Lower leg skin (tissue), 4 donors: ENCODE data around the gene AP2A1. TPM values are rescaled to one million over a fixed set of nuclear protein-coding genes. Genes with fewer than 3 reads are reported as not detected.

Experiments used
- DNase-seq, 2 donors: peaks; one replicate each; pipeline ENCODE4 v3.0.0-alpha.2; 2019; ENCODE audit warnings: low spot score in 2 of 2
- H3K4me3 ChIP-seq: fragments of 200-600 bp; sonication (generic); 2 replicates; pipeline ENCODE4 v1.5.1; 2017; ENCODE audit warnings: mild to moderate bottlenecking, low read depth; ENCODE audit not compliant: poor library complexity, severe bottlenecking
- POLR2A ChIP-seq, 2 donors: fragments of 450-650 bp; IDR thresholded peaks; one replicate each; pipeline ENCODE4 v1.6.1; 2016 to 2017; ENCODE audit warnings: antibody characterized with exemption in 2 of 2, mild to moderate bottlenecking in 1 of 2, moderate library complexity in 1 of 2
- WGBS, 2 donors: methylation state at CpG; one replicate each; pipeline ENCODE4 v1.1.5; 2018; 5-methylcytosine and 5-hydroxymethylcytosine counted together
- intact Hi-C: fragments of 100-400 bp; cut with DNase I; formaldehyde crosslinking; loops from one replicate; pipeline ENCODE4 v1.15.0; 2023; ENCODE audit warnings: low total_unique reads
- total RNA-seq, 4 donors: library from RNA; depleted of rRNA; stranded (reverse); fragments of >200 nt; gene quantifications; one replicate each; pipeline ENCODE4 v1.1.0, GENCODE V29; 2016
- TF ChIP-seq, protein P1 (sequence below), 3 donors: fragments of 450-650 bp; IDR thresholded peaks; one replicate each; pipeline ENCODE4 v1.5.1; 2016; ENCODE audit warnings: antibody characterized with exemption in 3 of 3, mild to moderate bottlenecking in 3 of 3, moderate library complexity in 2 of 3

The AP2A1 gene
- total RNA-seq, 4 donors from 2014 or later: 112 to 123 (median 116) TPM

DNA sequence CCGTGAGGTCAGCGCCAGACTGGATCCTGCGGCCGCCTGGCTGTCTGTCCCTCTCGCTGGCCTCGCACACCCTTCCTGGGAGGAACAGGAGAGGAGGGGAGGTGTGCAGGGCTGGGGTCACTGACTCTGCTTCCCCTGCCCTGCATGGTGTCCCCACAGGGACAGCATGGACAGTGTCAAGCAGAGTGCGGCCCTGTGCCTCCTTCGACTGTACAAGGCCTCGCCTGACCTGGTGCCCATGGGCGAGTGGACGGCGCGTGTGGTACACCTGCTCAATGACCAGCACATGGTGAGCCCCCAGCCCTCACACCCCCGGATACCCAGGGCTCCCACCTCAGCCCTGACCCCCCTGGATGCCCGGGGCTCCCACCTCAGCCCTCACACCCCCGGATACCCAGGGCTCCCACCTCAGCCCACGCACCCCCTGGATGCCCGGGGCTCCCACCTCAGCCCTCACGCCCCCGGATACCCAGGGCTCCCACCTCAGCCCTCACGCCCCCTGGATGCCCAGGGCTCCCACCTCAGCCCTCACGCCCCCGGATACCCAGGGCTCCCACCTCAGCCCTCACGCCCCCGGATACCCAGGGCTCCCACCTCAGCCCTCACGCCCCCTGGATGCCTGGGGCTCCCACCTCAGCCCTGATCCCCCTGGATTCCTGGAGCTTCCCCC is 25.1 kb downstream of the AP2A1 start:
- 94 to 96% methylated on average over 9 to 21 of the region's 26 CpGs for WGBS, 2 donors
- no peak overlapping the region for H3K4me3 ChIP-seq
- no peak for DNase-seq
- no peak for TF ChIP-seq POLR2A (IDR thresholded peaks at IDR 0.05)
- TF ChIP-seq, protein P1, sequence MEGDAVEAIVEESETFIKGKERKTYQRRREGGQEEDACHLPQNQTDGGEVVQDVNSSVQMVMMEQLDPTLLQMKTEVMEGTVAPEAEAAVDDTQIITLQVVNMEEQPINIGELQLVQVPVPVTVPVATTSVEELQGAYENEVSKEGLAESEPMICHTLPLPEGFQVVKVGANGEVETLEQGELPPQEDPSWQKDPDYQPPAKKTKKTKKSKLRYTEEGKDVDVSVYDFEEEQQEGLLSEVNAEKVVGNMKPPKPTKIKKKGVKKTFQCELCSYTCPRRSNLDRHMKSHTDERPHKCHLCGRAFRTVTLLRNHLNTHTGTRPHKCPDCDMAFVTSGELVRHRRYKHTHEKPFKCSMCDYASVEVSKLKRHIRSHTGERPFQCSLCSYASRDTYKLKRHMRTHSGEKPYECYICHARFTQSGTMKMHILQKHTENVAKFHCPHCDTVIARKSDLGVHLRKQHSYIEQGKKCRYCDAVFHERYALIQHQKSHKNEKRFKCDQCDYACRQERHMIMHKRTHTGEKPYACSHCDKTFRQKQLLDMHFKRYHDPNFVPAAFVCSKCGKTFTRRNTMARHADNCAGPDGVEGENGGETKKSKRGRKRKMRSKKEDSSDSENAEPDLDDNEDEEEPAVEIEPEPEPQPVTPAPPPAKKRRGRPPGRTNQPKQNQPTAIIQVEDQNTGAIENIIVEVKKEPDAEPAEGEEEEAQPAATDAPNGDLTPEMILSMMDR (IDR thresholded peaks at IDR 0.05): no peak
- intact Hi-C loops: no loop called here

DNA sequence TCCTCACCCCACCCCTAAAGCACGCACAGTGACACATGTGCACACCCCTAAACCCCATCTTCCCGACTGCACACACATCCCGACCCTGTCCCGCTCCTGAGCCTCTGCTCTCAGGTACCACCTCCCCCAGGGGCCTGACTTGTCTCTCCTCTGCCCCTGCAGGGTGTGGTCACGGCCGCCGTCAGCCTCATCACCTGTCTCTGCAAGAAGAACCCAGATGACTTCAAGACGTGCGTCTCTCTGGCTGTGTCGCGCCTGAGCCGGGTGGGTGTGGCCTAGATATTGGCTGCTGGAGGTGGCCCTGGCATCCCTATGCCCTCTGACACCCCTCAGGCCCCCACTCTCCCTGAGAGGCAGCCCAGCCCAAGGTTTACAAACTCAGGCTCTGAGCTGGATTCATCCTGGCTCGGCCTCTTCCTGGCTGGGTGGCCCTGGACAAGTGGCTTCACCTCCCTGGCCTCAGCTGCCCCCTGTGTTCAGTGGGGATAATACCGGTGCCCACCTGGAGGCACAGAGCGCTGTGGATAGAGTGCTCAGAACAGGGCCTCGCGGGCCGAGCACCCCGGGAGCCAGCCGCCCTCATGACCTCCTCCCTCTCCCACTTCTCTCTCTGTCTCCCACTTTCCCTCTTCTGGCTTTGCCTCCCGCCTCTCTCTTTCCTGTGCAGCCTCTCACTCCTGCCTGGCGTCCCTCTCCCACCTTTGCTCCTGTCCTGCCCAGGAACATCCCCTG is 26.2 kb downstream of the AP2A1 start:
- WGBS, 2 donors: 83 to 89% methylated on average over 17 to 21 of the region's 22 CpGs
- intact Hi-C loops: no loop called here
- TF ChIP-seq, protein P1 (IDR thresholded peaks at IDR 0.05): no peak
- H3K4me3 ChIP-seq: no peak overlapping the region
- no peak for DNase-seq

DNA sequence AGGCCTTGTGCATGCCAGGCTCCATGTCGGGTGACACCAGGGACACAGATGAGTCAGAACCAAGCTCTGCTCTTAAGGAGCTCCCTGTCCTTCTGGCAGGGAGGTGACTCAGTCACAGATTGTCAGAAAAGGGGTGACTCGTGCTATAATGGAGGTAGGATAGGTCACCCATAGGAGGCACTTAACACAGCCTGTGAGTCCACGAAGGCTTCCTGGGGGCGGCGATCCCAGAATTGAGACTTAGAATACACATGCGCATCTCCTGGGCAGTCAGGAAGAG is 26.7 kb downstream of the AP2A1 start:
- WGBS, 2 donors: 88 to 93% methylated on average over 6 of the region's 6 CpGs
- TF ChIP-seq, protein P1 (IDR thresholded peaks at IDR 0.05): no peak
- TF ChIP-seq POLR2A (IDR thresholded peaks at IDR 0.05): no peak
- H3K4me3 ChIP-seq: no peak overlapping the region
- no peak for DNase-seq
- intact Hi-C loops: no loop called here

DNA sequence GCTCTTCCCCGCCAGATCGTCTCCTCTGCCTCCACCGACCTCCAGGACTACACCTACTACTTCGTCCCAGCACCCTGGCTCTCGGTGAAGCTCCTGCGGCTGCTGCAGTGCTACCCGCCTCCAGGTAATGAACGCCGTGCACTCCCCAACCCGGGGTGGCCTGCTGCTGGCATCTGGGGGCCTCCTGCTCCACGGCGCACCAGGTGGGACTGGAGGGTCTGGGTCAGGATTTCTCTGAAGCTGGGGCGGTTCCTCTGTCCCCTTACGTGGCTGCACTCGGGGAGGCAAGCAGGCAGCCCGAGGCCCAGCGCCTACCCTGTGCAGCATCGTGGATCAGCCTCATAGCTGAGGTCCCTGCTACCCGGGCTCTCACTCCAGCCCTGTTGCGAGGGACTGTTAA is 28.8 kb downstream of the AP2A1 start:
- no peak overlapping the region for H3K4me3 ChIP-seq
- TF ChIP-seq, protein P1 (IDR thresholded peaks at IDR 0.05): no peak
- TF ChIP-seq POLR2A (IDR thresholded peaks at IDR 0.05): no peak
- WGBS, 2 donors: 93 to 97% methylated on average over 16 to 20 of the region's 20 CpGs
- no peak for DNase-seq
- intact Hi-C loops: no loop called here

DNA sequence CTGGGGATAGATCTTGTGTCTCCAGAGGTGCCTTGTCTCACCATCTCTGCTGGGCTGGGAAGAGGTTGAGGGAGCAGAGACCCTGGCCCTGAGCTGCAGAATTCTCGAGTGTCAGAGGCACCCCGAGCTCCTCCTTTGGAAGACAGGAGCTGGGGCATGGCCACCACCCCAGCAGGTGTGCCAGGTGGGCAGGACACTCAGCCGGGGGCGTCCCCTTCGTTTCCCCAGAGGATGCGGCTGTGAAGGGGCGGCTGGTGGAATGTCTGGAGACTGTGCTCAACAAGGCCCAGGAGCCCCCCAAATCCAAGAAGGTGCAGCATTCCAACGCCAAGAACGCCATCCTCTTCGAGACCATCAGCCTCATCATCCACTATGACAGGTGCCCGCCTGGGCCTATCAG is 31.8 kb downstream of the AP2A1 start:
- intact Hi-C loops: no loop called here
- no peak overlapping the region for H3K4me3 ChIP-seq
- WGBS, 2 donors: 86 to 91% methylated on average over 11 of the region's 11 CpGs
- DNase-seq: no peak
- TF ChIP-seq POLR2A (IDR thresholded peaks at IDR 0.05): no peak
- TF ChIP-seq, protein P1 (IDR thresholded peaks at IDR 0.05): no peak
